Stimulated activated naive B cell treated with anti-CD40 and anti-IgM and Interleukin-4, amounts not matched to agents 10 μg/mL and 1 μg/mL and 100 μg/mL, for 72 hours (primary cell): ENCODE results near the gene NDUFB8.

Experiments used
- ATAC-seq, 2 donors: fragments of 150-1000 bp; cut with Tn5 transposase; replicated peaks; 2 replicates each; pipeline ENCODE4 v1.10.0; 2021; ENCODE audit warnings: moderate library complexity in 1 of 2
- DNase-seq: peaks from one replicate; pipeline ENCODE4 v3.0.0; 2021
- H3K27ac Mint-ChIP-seq: one replicate; pipeline ENCODE4 v1.8.0; 2022; ENCODE audit warnings: mild to moderate bottlenecking, mixed read lengths
- H3K27me3 Mint-ChIP-seq, 2 donors: one replicate each; pipeline ENCODE4 v1.8.0; 2022; ENCODE audit warnings: mixed read lengths in 2 of 2
- H3K36me3 Mint-ChIP-seq, 2 donors: one replicate each; pipeline ENCODE4 v1.8.0; 2022; ENCODE audit warnings: mixed read lengths in 2 of 2, mild to moderate bottlenecking in 1 of 2
- H3K4me1 Mint-ChIP-seq, 2 donors: one replicate each; pipeline ENCODE4 v1.8.0; 2022; ENCODE audit warnings: mixed read lengths in 2 of 2, mild to moderate bottlenecking in 1 of 2
- H3K4me3 Mint-ChIP-seq, 2 donors: one replicate each; pipeline ENCODE4 v1.8.0; 2022; ENCODE audit warnings: mild to moderate bottlenecking in 2 of 2, mixed read lengths in 2 of 2, moderate library complexity in 1 of 2
- H3K9me3 Mint-ChIP-seq, 2 donors: one replicate each; pipeline ENCODE4 v1.8.0; 2022; ENCODE audit warnings: mixed read lengths in 2 of 2, mild to moderate bottlenecking in 1 of 2

NDUFB8 gene

GRCh38 chr10:100506596-100507356 lies 22.9 kb downstream of the NDUFB8 start:
- H3K36me3 Mint-ChIP-seq: peaks cover 28 to 46% of the 10 kb centered on the region in 2 donors
- no peak overlapping the region for H3K4me3 Mint-ChIP-seq
- no peak overlapping the region for H3K27ac Mint-ChIP-seq
- no peaks in the 10 kb centered on the region for H3K9me3 Mint-ChIP-seq
- ATAC-seq (no peak), DNase-seq (no peak)
- no peaks in the 10 kb centered on the region for H3K27me3 Mint-ChIP-seq
- H3K4me1 Mint-ChIP-seq: no peaks in the 10 kb centered on the region

- ATAC-seq (no peak), DNase-seq (no peak)
- H3K27me3 Mint-ChIP-seq: no peaks in the 10 kb centered on the region
- H3K4me3 Mint-ChIP-seq: no peak overlapping the region
- no peak overlapping the region for H3K27ac Mint-ChIP-seq
- no peaks in the 10 kb centered on the region for H3K4me1 Mint-ChIP-seq
- H3K36me3 Mint-ChIP-seq: peaks cover 34 to 57% of the 10 kb centered on the region in 2 donors
- no peaks in the 10 kb centered on the region for H3K9me3 Mint-ChIP-seq
Measured at GRCh38 chr10:100505164-100505563, 24.5 kb downstream of the NDUFB8 start.

DNA sequence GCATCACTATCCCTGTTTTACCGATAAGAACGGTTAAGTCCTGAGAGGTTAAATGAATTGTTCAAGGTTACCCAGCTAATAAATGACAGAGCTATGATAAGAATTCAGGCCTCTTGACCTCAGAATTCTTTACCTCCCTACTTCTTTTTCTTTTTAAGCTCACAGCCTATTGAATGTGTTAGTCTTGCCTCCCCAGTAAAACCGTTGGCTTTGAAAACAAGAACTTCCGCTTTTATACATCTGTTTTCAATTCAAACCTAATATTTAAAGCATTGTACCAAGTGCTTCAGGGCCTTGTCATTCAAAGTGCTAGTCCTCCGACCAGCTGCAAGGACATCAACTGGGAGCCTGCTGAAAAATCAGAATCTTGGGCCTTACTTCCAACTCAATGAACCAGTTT lies 25.6 kb downstream of the NDUFB8 start:
- H3K36me3 Mint-ChIP-seq: peaks cover 39 to 64% of the 10 kb centered on the region in 2 donors
- H3K4me3 Mint-ChIP-seq: no peak overlapping the region
- DNase-seq (no peak), ATAC-seq (no peak)
- no peaks in the 10 kb centered on the region for H3K27me3 Mint-ChIP-seq
- no peaks in the 10 kb centered on the region for H3K4me1 Mint-ChIP-seq
- no peaks in the 10 kb centered on the region for H3K9me3 Mint-ChIP-seq
- no peak overlapping the region for H3K27ac Mint-ChIP-seq

DNA sequence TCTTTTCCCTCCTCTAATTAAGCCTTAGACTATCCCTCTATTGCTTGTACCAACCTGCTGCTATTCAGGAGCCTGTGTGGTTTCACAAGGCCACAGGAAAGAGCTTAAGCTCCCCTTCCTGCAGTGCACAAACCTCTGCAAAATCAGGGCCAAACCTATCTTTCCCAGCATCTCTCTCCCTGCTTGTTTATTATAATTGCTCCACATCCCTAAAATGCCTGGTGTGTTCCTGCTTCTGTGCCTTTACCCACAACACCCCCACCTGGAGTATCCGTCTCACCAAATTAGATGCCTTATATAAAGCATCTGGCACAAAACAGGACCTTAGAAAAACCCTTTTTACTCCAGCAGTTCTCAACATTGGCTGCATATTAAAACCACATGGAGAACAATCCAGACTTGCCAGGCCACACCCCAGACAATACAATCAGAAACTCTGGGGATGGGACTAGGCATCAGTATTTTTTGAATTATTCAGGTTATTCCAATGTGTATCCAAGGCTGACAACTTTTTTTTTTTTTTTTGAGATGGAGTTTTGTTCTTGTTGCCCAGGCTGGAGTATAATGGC lies 26.7 kb downstream of the NDUFB8 start:
- Mint-ChIP-seq H3K36me3 (peaks cover 35 to 56% of the 10 kb centered on the region in 2 donors), H3K4me1 (no peaks in the 10 kb centered on the region), H3K27ac (no peak overlapping the region), H3K9me3 (no peaks in the 10 kb centered on the region), H3K4me3 (no peak overlapping the region), H3K27me3 (no peaks in the 10 kb centered on the region)
- DNase-seq: no peak
- ATAC-seq: no peak

- Mint-ChIP-seq H3K27me3 (no peaks in the 10 kb centered on the region), H3K36me3 (peaks cover 34 to 56% of the 10 kb centered on the region in 2 donors), H3K27ac (no peak overlapping the region), H3K4me1 (no peaks in the 10 kb centered on the region), H3K4me3 (no peak overlapping the region), H3K9me3 (no peaks in the 10 kb centered on the region)
- ATAC-seq (no peak), DNase-seq (no peak)
Measured at GRCh38 chr10:100501423-100501822, 28.2 kb downstream of the NDUFB8 start.

- H3K4me3 Mint-ChIP-seq: no peak overlapping the region
- H3K4me1 Mint-ChIP-seq: no peaks in the 10 kb centered on the region
- no peak for DNase-seq
- peaks cover 45 to 63% of the 10 kb centered on the region in 2 donors for H3K36me3 Mint-ChIP-seq
- no peaks in the 10 kb centered on the region for H3K9me3 Mint-ChIP-seq
- no peak for ATAC-seq
- H3K27ac Mint-ChIP-seq: no peak overlapping the region
- H3K27me3 Mint-ChIP-seq: no peaks in the 10 kb centered on the region
Measured at GRCh38 chr10:100498059-100498458, 31.6 kb downstream of the NDUFB8 start.

DNA sequence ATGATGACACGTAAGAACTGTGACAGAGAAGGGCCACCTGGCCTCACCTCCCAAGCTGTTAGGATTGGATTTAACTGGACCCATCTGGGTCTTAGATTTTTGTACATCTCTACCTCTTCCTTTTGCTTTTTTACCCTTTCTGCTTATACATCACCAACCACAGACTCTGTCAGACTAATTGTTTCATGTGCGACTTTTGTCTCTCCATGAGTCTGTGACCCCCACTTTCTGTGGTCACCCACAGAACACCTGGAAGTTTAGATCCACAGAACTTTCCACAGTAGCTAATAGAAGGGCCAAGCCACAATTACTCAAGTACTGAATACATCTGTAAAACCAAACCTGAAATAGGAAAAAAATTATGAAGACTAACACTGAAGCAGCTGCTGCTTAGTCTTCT lies 33.1 kb downstream of the NDUFB8 start:
- Mint-ChIP-seq H3K9me3 (no peaks in the 10 kb centered on the region), H3K4me3 (no peak overlapping the region), H3K27ac (no peak overlapping the region), H3K4me1 (no peaks in the 10 kb centered on the region), H3K36me3 (peaks cover 43 to 53% of the 10 kb centered on the region in 2 donors), H3K27me3 (no peaks in the 10 kb centered on the region)
- ATAC-seq (no peak), DNase-seq (no peak)

GRCh38 chr10:100490531-100490930 lies 39.1 kb downstream of the NDUFB8 start:
- no peaks in the 10 kb centered on the region for H3K9me3 Mint-ChIP-seq
- H3K36me3 Mint-ChIP-seq: peaks cover 46 to 64% of the 10 kb centered on the region in 2 donors
- H3K4me1 Mint-ChIP-seq: peaks cover 3 to 6% of the 10 kb centered on the region in 2 donors
- H3K27me3 Mint-ChIP-seq: no peaks in the 10 kb centered on the region
- no peak overlapping the region for H3K27ac Mint-ChIP-seq
- no peak overlapping the region for H3K4me3 Mint-ChIP-seq
- DNase-seq (no peak), ATAC-seq (no peak)

GRCh38 chr10:100489396-100489795 lies 40.3 kb downstream of the NDUFB8 start:
- Mint-ChIP-seq H3K27me3 (no peaks in the 10 kb centered on the region), H3K36me3 (peaks cover 41 to 64% of the 10 kb centered on the region in 2 donors), H3K27ac (no peak overlapping the region), H3K9me3 (no peaks in the 10 kb centered on the region), H3K4me3 (no peak overlapping the region), H3K4me1 (peaks cover 3 to 6% of the 10 kb centered on the region in 2 donors)
- DNase-seq (no peak), ATAC-seq (no peak)

DNA sequence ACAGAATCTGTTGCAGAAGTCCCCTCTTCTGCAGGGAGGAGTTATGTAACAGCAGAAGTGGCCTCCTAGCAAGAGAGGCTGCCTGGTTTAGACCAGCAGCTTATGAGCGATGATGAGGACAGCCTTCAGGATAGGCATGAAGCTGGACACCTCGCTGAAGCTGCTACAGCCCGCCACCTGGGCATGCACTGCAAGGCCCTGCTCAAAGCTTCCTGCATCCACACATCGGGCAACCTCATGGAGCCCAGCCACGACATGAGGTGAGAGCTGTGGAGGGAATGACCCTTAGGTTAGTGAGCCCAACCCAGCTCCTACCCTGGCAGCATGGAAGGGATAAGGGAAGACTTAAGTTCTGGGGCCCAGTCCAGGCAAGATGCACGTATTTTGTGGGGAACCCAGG lies 42.1 kb downstream of the NDUFB8 start:
- ATAC-seq (no peak), DNase-seq (no peak)
- Mint-ChIP-seq H3K27me3 (peaks cover 10 to 13% of the 10 kb centered on the region in 2 donors), H3K36me3 (peaks cover 30 to 53% of the 10 kb centered on the region in 2 donors), H3K9me3 (no peaks in the 10 kb centered on the region), H3K4me1 (peaks cover 9 to 19% of the 10 kb centered on the region in 2 donors), H3K4me3 (no peak overlapping the region), H3K27ac (no peak overlapping the region)

- Mint-ChIP-seq H3K27me3 (peaks cover 16 to 18% of the 10 kb centered on the region in 2 donors), H3K4me3 (no peak overlapping the region), H3K9me3 (peaks cover 2 to 3% of the 10 kb centered on the region in 2 donors), H3K27ac (no peak overlapping the region), H3K36me3 (peaks cover 32 to 53% of the 10 kb centered on the region in 2 donors), H3K4me1 (peaks cover 14 to 31% of the 10 kb centered on the region in 2 donors)
- ATAC-seq (no peak), DNase-seq (no peak)
Measured at GRCh38 chr10:100485801-100486495, 43.7 kb downstream of the NDUFB8 start.

GRCh38 chr10:100485366-100485765 lies 44.3 kb downstream of the NDUFB8 start:
- no peak for ATAC-seq
- H3K27me3 Mint-ChIP-seq: peaks cover 20 to 21% of the 10 kb centered on the region in 2 donors
- peaks cover 14 to 31% of the 10 kb centered on the region in 2 donors for H3K4me1 Mint-ChIP-seq
- no peak overlapping the region for H3K4me3 Mint-ChIP-seq
- peaks cover 32 to 48% of the 10 kb centered on the region in 2 donors for H3K36me3 Mint-ChIP-seq
- DNase-seq: no peak
- peaks cover 2 to 3% of the 10 kb centered on the region in 2 donors for H3K9me3 Mint-ChIP-seq
- no peak overlapping the region for H3K27ac Mint-ChIP-seq

GRCh38 chr10:100483876-100484666 lies 45.6 kb downstream of the NDUFB8 start:
- no peak for ATAC-seq
- H3K4me3 Mint-ChIP-seq: no peak overlapping the region

GRCh38 chr10:100482834-100483185 lies 46.9 kb downstream of the NDUFB8 start:
- no peak for DNase-seq

More at GRCh38 chr10:100483876-100484666, 45.6 kb downstream of the NDUFB8 start:
- Mint-ChIP-seq H3K4me1 (peaks cover 11 to 25% of the 10 kb centered on the region in 2 donors), H3K9me3 (peaks cover 2 to 3% of the 10 kb centered on the region in 2 donors), H3K27ac (no peak overlapping the region), H3K27me3 (peaks cover 27 to 31% of the 10 kb centered on the region in 2 donors), H3K36me3 (peaks cover 22 to 36% of the 10 kb centered on the region in 2 donors)
- DNase-seq: no peak

More at GRCh38 chr10:100482834-100483185, 46.9 kb downstream of the NDUFB8 start:
- no peak for ATAC-seq
- peaks cover 2 to 3% of the 10 kb centered on the region in 2 donors for H3K9me3 Mint-ChIP-seq
- H3K27me3 Mint-ChIP-seq: peaks cover 31 to 35% of the 10 kb centered on the region in 2 donors
- peak overlapping the region; percentile 85 to 87 for H3K4me3 Mint-ChIP-seq
- H3K27ac Mint-ChIP-seq: no peak overlapping the region
- H3K4me1 Mint-ChIP-seq: peaks cover 11 to 25% of the 10 kb centered on the region in 2 donors
- H3K36me3 Mint-ChIP-seq: peaks cover 17 to 28% of the 10 kb centered on the region in 2 donors
